Motor neuron (in vitro differentiated cells): ENCODE measurements around the gene HSDL1. TPM values are rescaled to one million over a fixed set of nuclear protein-coding genes. Genes with fewer than 3 reads are reported as not detected.
A peak's percentile ranks its signal among the peaks of the same experiment; 100 is the strongest.

Experiments used
- ATAC-seq, 8 experiments: fragments of 200-7000 bp; cut with Tn5 transposase; replicated peaks in 6 of 8; 2 replicates each; pipeline ENCODE4 v1.8.0; 2021; ENCODE audit warnings: mild to moderate bottlenecking in 8 of 8, moderate library complexity in 8 of 8
- H3K27ac ChIP-seq, 2 donors: fragments of 250-450 bp; sonication (Bioruptor Pico); 2 replicates each; pipeline ENCODE4 v1.9.0; 2021; ENCODE audit warnings: antibody characterized with exemption in 2 of 2, mild to moderate bottlenecking in 2 of 2, moderate library complexity in 1 of 2
- H3K4me1 ChIP-seq, 2 donors: fragments of 250-450 bp; sonication (Bioruptor Pico); replicated peaks in 1 of 2; 2 replicates each; pipeline ENCODE4 v1.6.1; 2021; ENCODE audit warnings: antibody characterized with exemption in 2 of 2, mild to moderate bottlenecking in 2 of 2, moderate library complexity in 1 of 2
- H3K4me3 ChIP-seq, 5 donors: fragments of 250-450 bp; sonication (Bioruptor Pico); 2 replicates each; pipeline ENCODE4 v1.9.0; 2021; ENCODE audit warnings: antibody characterized with exemption in 5 of 5, mild to moderate bottlenecking in 5 of 5, moderate library complexity in 4 of 5
- WGBS, 10 experiments: fragments of 450-650 bp; shearing (Covaris generic); methylation state at CpG; one replicate each; pipeline ENCODE4 v1.0.0; 2022; 5-methylcytosine and 5-hydroxymethylcytosine counted together
- in situ Hi-C, 9 experiments: fragments of 400-800 bp; cut with MboI; loops; one replicate each; pipeline ENCODE4 v1.15.0; 2021; ENCODE audit warnings: low sequenced_read_pairs in 9 of 9, low pct_unique_long_range_greater_than_20kb in 2 of 9; ENCODE audit not compliant: unreplicated experiment in 9 of 9
- total RNA-seq, 8 experiments: library from RNA; unstranded; fragments of 300-600 nt; gene quantifications; 2 replicates each; pipeline versions ENCODE4 v1.2.3 to v1.2.4, GENCODE V29; 2022

HSDL1 gene
- total RNA-seq, 8 experiments from 2014 or later: 20.1 to 63.7 (median 48.1) TPM

DNA sequence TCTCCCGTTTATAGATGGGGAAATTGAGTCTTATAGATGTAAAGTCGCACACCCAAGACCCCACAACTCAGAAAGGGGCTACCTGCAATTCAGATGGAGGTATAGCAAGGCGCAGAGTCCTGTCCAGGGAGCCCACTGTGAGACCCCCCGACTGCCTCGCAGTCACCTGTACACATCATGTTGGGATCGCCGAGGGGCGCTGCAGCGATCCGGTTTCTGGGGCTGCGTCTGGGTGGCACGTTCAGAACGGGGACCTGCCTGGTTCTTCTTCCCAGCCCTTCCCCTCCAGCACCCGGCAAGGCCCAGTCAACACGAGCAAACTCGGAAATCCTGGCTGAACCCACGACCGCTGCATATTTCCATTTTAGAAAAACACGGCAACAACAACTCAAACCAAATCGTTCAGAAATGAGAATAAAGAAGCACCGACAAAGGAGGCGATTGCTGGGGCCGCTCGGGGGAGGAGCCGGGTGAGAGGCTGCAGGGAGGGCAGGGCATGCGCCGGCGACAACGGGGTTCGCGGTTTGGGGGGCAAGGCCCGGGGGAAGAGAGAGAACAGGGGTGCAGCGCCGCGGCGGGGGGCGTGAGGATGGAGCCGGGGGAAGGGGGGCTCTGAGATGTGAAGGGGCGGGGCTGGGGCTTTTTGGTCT lies 643 bp downstream of the HSDL1 start:
- in situ Hi-C loops: no loop called here
- WGBS, 10 experiments: 0 to 5% (median 1%) methylated on average over 1 to 11 of the region's 39 CpGs; no CpG with 5 or more reads in 4 of the 10 experiments
- H3K27ac ChIP-seq: peak overlapping the region; percentile 80 to 89

DNA sequence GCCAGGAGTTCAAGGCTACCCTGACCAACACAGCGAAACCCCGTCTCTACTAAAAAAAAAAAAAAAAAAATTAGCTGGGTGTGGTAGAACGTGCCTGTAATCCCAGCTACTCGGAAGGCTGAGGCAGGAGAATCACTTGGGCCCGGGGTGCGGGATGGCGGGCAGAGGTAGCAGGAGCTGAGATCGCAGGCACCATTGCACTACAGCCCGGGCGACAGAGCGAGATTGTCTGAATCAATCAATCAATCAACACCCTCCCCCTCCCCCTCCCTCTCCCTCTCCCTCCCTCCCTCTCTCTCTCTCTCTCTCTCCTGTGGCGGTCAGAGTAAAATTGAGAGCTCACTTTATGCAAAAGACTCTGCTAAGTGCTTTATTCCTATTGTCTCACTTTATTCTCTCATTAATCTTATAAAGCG lies 1.2 kb downstream of the HSDL1 start:
- H3K4me3 ChIP-seq: peak overlapping the region; percentile 88 to 99 (median 96)
- H3K27ac ChIP-seq: no peak overlapping the region
- in situ Hi-C loops: no loop called here
- peak in 2 of 8 experiments; percentile 4 to 7 for ATAC-seq
- peaks cover 16% of the 10 kb centered on the region in 2 donors for H3K4me1 ChIP-seq
- 13 to 50% (median 40%) methylated on average over 2 to 4 of the region's 13 CpGs; no CpG with 5 or more reads in 6 of the 10 experiments for WGBS, 10 experiments

More for the DNA sequence above, 643 bp downstream of the HSDL1 start:
- peak; percentile 31 to 52 (median 41) for ATAC-seq
- peaks cover 10 to 11% of the 10 kb centered on the region in 2 donors for H3K4me1 ChIP-seq
- H3K4me3 ChIP-seq: peak overlapping the region; percentile 88 to 99 (median 96)

DNA sequence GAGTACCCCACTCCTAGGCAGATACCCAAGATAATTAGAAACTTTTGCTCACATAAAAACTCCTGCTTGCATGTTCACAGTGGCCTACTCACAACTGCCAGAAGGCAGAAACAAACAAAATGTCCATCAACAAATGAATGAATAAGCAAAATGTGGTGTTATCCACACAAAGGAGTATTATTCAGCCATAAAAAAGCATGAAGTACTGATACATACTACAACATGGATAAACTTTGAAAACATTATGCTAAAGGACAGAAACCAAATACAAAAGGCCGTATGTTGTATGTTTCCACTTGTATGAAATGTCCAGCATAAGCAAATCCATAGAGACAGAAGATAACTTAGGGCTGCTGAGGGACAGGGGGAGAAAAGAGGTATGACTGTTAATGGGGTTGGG lies 1.9 kb downstream of the HSDL1 start:
- H3K4me1 ChIP-seq: peaks cover 19 to 20% of the 10 kb centered on the region in 2 donors
- no peak overlapping the region for H3K4me3 ChIP-seq
- H3K27ac ChIP-seq: no peak overlapping the region
- in situ Hi-C loops: no loop called here
- ATAC-seq: no peak
- WGBS, 10 experiments: 60 to 100% (median 80%) methylated on average over 1 of the region's 1 CpG; no CpG with 5 or more reads in 5 of the 10 experiments

DNA sequence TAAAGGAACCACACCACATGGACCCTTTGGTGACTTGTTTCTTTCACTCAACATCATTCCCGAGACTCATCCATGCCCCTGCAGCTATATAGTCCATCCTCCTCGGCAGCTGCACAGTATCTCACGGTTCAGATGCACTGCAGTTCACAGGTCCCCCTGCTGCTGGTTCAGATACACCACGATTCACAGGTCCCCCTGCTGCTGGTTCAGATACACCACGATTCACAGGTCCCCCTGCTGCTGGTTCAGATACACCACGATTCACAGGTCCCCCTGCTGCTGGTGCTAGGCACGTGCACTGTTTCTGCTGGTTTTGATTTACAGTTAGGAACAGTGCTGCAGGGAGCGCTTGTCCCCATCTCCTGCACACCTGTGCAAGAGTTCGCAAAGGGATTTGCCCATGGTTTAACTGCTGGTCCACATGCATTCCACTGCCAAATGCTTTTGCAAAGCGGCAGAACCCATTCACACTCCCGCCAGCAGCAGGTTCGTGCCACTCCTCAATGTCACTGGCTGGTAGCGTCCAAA lies 3.8 kb downstream of the HSDL1 start:
- no peak overlapping the region for H3K4me3 ChIP-seq
- H3K4me1 ChIP-seq: peaks cover 20 to 26% of the 10 kb centered on the region in 2 donors
- H3K27ac ChIP-seq: no peak overlapping the region
- 70 to 100% (median 95%) methylated on average over 1 to 4 of the region's 13 CpGs; no CpG with 5 or more reads in 1 of the 10 experiments for WGBS, 10 experiments
- in situ Hi-C loops: no loop called here
- peak in 1 of 8 experiments; percentile 4 for ATAC-seq

DNA sequence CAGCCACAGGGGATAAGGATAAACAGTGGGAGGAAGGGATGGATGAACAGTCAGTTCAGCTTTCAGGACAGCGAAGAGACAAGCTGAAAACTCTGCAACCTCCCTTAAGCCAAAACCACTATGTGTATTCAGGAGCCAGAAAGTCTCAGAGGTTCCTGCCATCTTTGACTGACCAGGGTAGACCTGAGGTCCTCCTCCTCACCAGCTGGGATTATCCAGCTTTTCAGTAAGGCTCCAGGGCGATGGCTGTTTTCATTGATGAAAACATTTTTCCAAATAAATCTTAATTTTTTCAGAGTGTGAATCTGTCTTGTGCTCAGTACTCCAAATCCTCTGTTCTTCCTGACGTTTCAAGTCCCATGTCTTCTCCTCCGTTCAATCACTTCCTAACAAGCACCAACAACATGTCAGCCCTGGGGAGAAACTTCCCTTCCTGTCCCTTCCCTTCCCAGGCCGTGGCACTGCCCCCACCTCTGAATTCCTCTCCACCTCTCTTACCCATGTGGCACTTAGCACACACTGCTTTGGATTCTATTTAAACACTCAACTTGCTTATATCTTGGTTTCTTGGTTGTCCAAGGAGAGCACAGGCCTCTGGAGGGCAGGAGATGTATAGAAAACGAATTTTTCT lies 5.2 kb downstream of the HSDL1 start:
- ATAC-seq: no peak
- peak overlapping the region; percentile 77 to 78 for H3K27ac ChIP-seq
- WGBS, 10 experiments: 66 to 95% (median 73%) methylated on average over 2 to 6 of the region's 6 CpGs; no CpG with 5 or more reads in 2 of the 10 experiments

DNA sequence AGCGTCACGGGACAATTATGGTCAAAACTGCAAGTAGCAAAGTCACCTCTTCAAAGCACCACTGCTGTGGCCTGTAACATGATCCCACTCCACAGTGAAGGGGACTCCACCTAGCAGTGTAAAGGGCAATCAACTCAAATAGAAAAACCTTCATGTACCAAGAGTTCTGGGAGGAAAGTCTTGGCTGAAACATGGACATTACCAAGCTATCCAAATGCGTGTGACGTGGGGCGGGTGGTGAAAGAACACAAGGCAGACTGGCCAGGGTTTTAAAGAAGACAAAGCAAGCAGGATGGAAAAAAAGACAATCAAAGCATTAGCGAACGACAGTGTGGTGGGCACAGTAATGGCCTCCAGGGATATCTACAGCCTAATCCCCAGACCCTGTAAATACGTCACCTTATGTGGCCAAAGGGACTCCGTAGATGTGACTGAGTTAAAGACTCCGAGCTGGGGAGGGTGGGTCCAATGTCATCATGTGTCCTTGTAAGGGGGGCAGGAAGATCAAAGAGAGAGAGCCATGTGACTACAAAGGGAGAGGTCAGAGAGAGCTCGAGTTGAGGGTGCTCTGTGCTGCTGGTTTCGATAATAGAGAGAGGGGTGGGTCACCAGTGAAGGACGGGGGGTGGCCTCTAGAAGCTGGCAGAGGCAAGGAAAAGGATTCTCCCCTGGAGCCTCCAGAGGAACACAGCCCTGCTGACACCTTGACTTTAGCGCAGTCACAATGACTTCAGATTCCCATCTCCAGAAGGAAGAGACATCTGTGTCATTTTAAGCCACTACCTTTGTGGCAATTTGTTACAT lies 6.0 kb downstream of the HSDL1 start:
- in situ Hi-C loops: no loop called here
- peak; percentile 73 to 93 (median 86) for ATAC-seq
- 0 to 66% (median 39%) methylated on average over 2 to 12 of the region's 14 CpGs; no CpG with 5 or more reads in 2 of the 10 experiments for WGBS, 10 experiments
- Histone ChIP-seq H3K4me3 (peak overlapping the region in 2 of 5 donors; percentile 7 to 8), H3K4me1 (peaks cover 20 to 29% of the 10 kb centered on the region in 2 donors), H3K27ac (peak overlapping the region; percentile 77 to 78)

More for the DNA sequence above, 5.2 kb downstream of the HSDL1 start:
- peaks cover 20 to 29% of the 10 kb centered on the region in 2 donors for H3K4me1 ChIP-seq
- no peak overlapping the region for H3K4me3 ChIP-seq
- in situ Hi-C loops: no loop called here

DNA sequence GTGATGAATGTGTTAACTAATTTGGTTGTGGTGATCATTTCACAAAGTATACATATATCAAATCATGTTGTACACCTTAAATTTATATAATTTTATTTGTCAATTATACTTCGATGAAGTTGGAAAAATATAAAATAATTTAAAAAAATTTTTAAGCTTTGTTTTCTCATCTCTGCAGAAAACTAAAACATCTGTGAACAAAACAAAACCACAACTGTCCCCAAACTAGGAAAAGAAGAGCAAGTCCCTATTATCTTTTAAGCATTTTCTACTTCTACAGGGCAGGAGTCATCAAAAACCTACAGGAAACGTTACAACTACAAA lies 6.5 kb downstream of the HSDL1 start:
- WGBS, 10 experiments: 6 to 54% (median 36%) methylated on average over 1 to 2 of the region's 2 CpGs; no CpG with 5 or more reads in 1 of the 10 experiments
- peak overlapping the region in 1 of 5 donors; percentile 8 for H3K4me3 ChIP-seq

DNA sequence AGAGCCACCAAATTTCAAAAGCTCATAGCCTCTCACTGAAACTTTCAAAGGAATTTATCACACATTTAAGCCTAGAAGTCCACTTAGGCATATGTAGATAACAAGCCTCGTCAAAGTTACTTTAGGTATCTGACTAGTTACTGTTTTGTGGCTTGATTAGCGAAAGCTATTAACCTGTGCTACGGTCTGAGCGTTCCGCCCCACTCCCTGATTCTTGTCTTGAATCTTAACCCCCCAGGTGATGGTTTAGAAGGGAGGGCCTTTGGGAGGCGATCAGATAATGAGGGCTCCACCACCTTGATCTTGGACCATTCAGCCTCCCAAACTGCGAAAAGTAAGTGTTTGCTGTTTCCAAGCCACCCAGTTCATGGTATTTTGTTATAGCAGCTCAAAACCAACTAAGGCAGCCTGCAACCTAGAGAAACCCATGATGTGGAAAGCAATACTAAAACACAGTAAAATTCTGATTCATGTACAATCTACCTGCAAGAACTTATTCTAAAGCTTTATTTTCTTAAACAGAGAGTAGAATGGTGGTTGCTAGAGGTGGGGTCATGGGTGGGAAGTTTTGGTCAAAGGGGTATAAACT lies 7.1 kb downstream of the HSDL1 start:
- WGBS, 10 experiments: 60 to 100% (median 94%) methylated on average over 1 to 6 of the region's 7 CpGs; no CpG with 5 or more reads in 1 of the 10 experiments
- Histone ChIP-seq H3K27ac (no peak overlapping the region), H3K4me3 (no peak overlapping the region), H3K4me1 (peaks cover 15 to 26% of the 10 kb centered on the region in 2 donors)
- ATAC-seq: no peak
- in situ Hi-C loops: no loop called here

More for the DNA sequence above, 6.5 kb downstream of the HSDL1 start:
- Histone ChIP-seq H3K4me1 (peaks cover 17 to 26% of the 10 kb centered on the region in 2 donors), H3K27ac (peak overlapping the region; percentile 77 to 78)
- no peak for ATAC-seq
- in situ Hi-C loops: no loop called here

DNA sequence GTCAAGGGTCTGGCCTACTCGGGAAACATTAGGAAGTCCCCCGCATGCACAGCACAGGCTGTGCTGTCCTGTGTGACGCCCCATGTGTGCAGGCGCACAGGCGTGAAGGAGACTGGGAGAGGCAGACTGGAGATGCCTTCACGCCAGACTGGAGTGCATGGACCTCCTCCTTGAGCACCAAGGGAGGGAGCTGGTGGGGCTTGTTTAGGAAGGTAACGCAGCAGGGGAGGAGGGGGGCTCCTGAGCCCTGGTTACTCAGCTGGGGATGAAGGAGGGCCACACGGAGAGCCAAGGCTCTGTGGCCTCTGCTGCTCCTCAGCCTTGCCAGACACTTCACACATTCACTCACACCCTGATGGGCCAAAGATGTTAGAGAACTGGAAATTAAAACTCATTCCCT lies 7.7 kb downstream of the HSDL1 start:
- ATAC-seq: no peak
- Histone ChIP-seq H3K4me3 (no peak overlapping the region), H3K4me1 (peaks cover 15 to 26% of the 10 kb centered on the region in 2 donors), H3K27ac (no peak overlapping the region)
- WGBS, 10 experiments: 33 to 100% (median 80%) methylated on average over 1 to 3 of the region's 8 CpGs; no CpG with 5 or more reads in 5 of the 10 experiments
- in situ Hi-C loops: no loop called here

DNA sequence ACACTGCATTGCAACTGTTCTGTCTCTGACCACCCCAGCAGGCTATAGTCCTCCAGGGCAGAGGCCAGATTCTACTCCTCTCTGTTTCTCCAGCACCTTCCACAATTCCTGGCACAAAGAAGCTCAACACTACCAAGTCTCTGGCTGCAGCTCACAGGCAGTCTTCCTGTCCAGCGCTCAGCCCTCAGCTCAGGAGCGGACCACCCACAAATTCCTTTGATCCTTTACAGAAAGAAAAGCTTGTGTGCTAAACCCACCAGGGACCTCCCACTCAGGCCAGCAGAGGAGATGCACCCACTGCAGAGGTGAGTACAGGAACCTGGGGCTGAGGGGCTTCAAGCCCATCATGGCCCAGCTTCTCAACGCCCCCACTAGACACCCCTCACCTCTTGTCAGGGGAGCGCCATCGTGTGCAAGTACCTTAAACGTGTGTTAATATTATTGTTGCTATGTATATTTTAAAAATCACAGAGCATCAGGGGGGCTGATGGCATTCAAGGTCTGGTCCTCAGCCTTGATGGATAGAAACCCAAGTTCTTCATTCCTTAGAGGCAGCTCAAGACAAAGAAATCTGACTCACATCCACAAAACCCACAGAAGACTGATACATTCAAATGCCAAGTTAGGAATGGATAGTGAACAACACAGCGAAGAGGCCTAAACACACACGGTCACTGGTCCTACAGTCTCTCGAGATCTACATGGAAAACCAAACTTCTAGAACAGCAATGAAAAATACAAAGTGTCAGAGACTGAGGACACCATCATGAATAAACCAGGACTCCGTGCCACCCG lies 8.4 kb downstream of the HSDL1 start:
- WGBS, 10 experiments: 77 to 97% (median 83%) methylated on average over 2 to 8 of the region's 11 CpGs; no CpG with 5 or more reads in 2 of the 10 experiments
- Histone ChIP-seq H3K4me3 (no peak overlapping the region), H3K4me1 (peaks cover 15 to 26% of the 10 kb centered on the region in 2 donors), H3K27ac (peak overlapping the region in 1 of 2 donors; percentile 35)
- no peak for ATAC-seq
- in situ Hi-C loops: no loop called here

DNA sequence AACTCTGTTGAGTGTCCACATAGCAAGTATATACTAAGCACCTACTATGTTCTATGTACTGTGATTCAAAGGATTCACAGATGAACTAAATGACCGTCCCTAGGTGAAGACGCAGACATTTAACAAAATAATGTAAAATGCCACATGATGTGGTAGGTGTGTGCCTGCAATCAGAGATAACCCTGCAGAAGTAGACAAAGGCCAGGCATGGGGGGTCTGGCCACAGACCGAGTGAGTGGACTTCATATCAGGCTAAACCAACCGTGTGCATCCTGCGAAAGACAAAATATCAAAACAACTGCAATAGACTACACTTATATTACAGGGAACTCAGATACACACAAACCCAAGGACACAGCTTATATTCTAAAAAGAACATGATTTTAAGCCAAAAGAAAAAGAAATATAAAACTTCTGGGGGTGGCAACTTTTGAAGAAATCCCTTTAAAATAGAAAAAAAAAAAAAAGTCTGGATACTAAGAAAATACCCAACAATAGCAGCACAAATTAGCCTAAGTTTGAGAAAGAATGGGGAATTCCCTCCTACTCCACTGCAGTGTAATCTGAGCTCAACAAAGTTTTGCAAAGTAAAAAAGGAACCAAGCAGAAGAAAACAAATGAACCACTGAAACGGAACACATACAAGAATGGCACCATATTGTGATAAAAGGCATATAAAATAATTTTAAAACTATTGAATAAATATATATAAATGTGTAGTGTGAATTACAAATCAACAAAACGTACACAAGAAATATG lies 12.3 kb downstream of the HSDL1 start:
- no peak for ATAC-seq
- H3K4me3 ChIP-seq: no peak overlapping the region
- H3K4me1 ChIP-seq: peaks cover 0 to 10% of the 10 kb centered on the region in 2 donors
- H3K27ac ChIP-seq: no peak overlapping the region
- WGBS, 10 experiments: 54 to 93% (median 79%) methylated on average over 2 to 7 of the region's 7 CpGs
- in situ Hi-C loops: no loop called here
